ENCODE measurements around the gene DENND11.
"Not testable (repeated sequence)": the region's sequence is repeated elsewhere in the genome, so short reads cannot be mapped to it uniquely, and the experiment has no call there.

Gene DENND11

GRCh38 chr7:141706239-141707064, 4.5 kb upstream of the DENND11 start:
- no peak for DNase-seq

- DNase-seq = no peak
Observed at GRCh38 chr7:141704741-141705140, 2.8 kb upstream of the DENND11 start.

GRCh38 chr7:141704112-141704511, 2.1 kb upstream of the DENND11 start:
- no peak for DNase-seq

- DNase-seq = no peak
Observed at GRCh38 chr7:141702892-141703291, 926 bp upstream of the DENND11 start.

- DNase-seq = peak; percentile 80
Observed at GRCh38 chr7:141701489-141702046, 398 bp downstream of the DENND11 start.

- DNase-seq = peak; percentile 26
Observed at GRCh38 chr7:141700848-141701371, 1.1 kb downstream of the DENND11 start.

GRCh38 chr7:141700296-141700847, 1.6 kb downstream of the DENND11 start:
- no peak for DNase-seq

- DNase-seq = no peak
Observed at GRCh38 chr7:141699860-141700259, 2.1 kb downstream of the DENND11 start.

- DNase-seq = peak; percentile 75
Observed at GRCh38 chr7:141698247-141699015, 3.5 kb downstream of the DENND11 start.

- no peak for DNase-seq
Observed at GRCh38 chr7:141697211-141697871, 4.6 kb downstream of the DENND11 start.

- no peak for DNase-seq
Observed at GRCh38 chr7:141696348-141696747, 5.6 kb downstream of the DENND11 start.

- no peak for DNase-seq
Observed at GRCh38 chr7:141695803-141696289, 6.1 kb downstream of the DENND11 start.

GRCh38 chr7:141693082-141693481, 8.9 kb downstream of the DENND11 start:
- DNase-seq = no peak

- DNase-seq = no peak
Observed at GRCh38 chr7:141691961-141692360, 10.0 kb downstream of the DENND11 start.

- no peak for DNase-seq
Observed at GRCh38 chr7:141691540-141691939, 10.4 kb downstream of the DENND11 start.

GRCh38 chr7:141689072-141689825, 12.7 kb downstream of the DENND11 start:
- DNase-seq = not testable (repeated sequence)

GRCh38 chr7:141688043-141688442, 13.9 kb downstream of the DENND11 start:
- DNase-seq = no peak

GRCh38 chr7:141686670-141687069, 15.3 kb downstream of the DENND11 start:
- no peak for DNase-seq

- no peak for DNase-seq
Observed at GRCh38 chr7:141686074-141686473, 15.9 kb downstream of the DENND11 start.

- no peak for DNase-seq
Observed at GRCh38 chr7:141685285-141686023, 16.5 kb downstream of the DENND11 start.

GRCh38 chr7:141679014-141679413, 23.0 kb downstream of the DENND11 start:
- no peak for DNase-seq
